Neural progenitor cell (in vitro differentiated cells): ENCODE measurements around the gene DRC3. TPM values are rescaled to one million over a fixed set of nuclear protein-coding genes. Genes with fewer than 3 reads are reported as not detected.

Source experiments
- DNase-seq: peaks from one replicate; pipeline ENCODE4 v3.0.0-alpha.2; 2016; ENCODE audit warnings: low spot score
- H2AFZ ChIP-seq: fragments of 200-600 bp; sonication (generic); replicated peaks from 2 replicates; pipeline ENCODE4 v1.6.1; 2016; ENCODE audit warnings: antibody characterized with exemption
- H3F3A ChIP-seq: fragments of 200-600 bp; sonication (generic); 2 replicates; pipeline ENCODE4 v1.6.1; 2016; ENCODE audit warnings: antibody characterized with exemption, low read depth
- H3K27ac ChIP-seq: fragments of 200-600 bp; sonication (generic); 2 replicates; pipeline ENCODE4 v1.5.1; 2016; ENCODE audit warnings: mild to moderate bottlenecking
- H3K27me3 ChIP-seq: fragments of 200-600 bp; sonication (generic); 2 replicates; pipeline ENCODE4 v1.6.1; 2016; ENCODE audit warnings: mild to moderate bottlenecking, moderate library complexity
- H3K36me3 ChIP-seq: fragments of 200-600 bp; sonication (generic); 2 replicates; pipeline ENCODE4 v1.5.1; 2016
- H3K4me1 ChIP-seq: fragments of 200-600 bp; sonication (generic); 2 replicates; pipeline ENCODE4 v1.6.1; 2016; ENCODE audit warnings: mixed run types
- H3K4me2 ChIP-seq: fragments of 200-600 bp; sonication (generic); 2 replicates; pipeline ENCODE4 v1.6.1; 2016
- H3K4me3 ChIP-seq: fragments of 200-600 bp; sonication (generic); 2 replicates; pipeline ENCODE4 v1.5.1; 2016
- H3K79me2 ChIP-seq: fragments of 200-600 bp; sonication (generic); 2 replicates; pipeline ENCODE4 v1.6.1; 2016; ENCODE audit warnings: low read depth
- H3K9ac ChIP-seq: fragments of 200-600 bp; sonication (generic); 2 replicates; pipeline ENCODE4 v1.6.1; 2016
- H3K9me3 ChIP-seq: fragments of 200-600 bp; sonication (generic); 2 replicates; pipeline ENCODE4 v1.5.1; 2016; ENCODE audit warnings: low read depth
- H4K20me1 ChIP-seq: fragments of 200-600 bp; sonication (generic); 2 replicates; pipeline ENCODE4 v1.6.1; 2016; ENCODE audit warnings: low read depth
- H3K27ac Mint-ChIP-seq: 3 replicates; pipeline ENCODE4 v1.8.0; 2021; ENCODE audit warnings: mixed read lengths
- H3K27me3 Mint-ChIP-seq: 2 replicates; pipeline ENCODE4 v1.8.0; 2022; ENCODE audit warnings: low read depth, mild to moderate bottlenecking, inconsistent platforms, moderate library complexity, mixed read lengths; ENCODE audit not compliant: insufficient read depth
- H3K36me3 Mint-ChIP-seq: 3 replicates; pipeline ENCODE4 v1.8.0; 2021; ENCODE audit warnings: mixed read lengths
- H3K4me1 Mint-ChIP-seq: 3 replicates; pipeline ENCODE4 v1.8.0; 2021; ENCODE audit warnings: mixed read lengths
- H3K4me3 Mint-ChIP-seq: 3 replicates; pipeline ENCODE4 v1.8.0; 2021; ENCODE audit warnings: mild to moderate bottlenecking, moderate library complexity, mixed read lengths
- H3K9me3 Mint-ChIP-seq: 3 replicates; pipeline ENCODE4 v1.8.0; 2020; ENCODE audit warnings: mixed read lengths
- CTCF ChIP-seq: fragments of 200-600 bp; sonication (generic); IDR thresholded peaks from 2 replicates; pipeline ENCODE4 v1.5.1; 2017; ENCODE audit warnings: antibody characterized with exemption, mild to moderate bottlenecking
- EZH2 ChIP-seq: fragments of 200-600 bp; sonication (generic); IDR thresholded peaks from 2 replicates; pipeline ENCODE4 v1.6.1; 2017; ENCODE audit warnings: antibody characterized with exemption, mild to moderate bottlenecking, moderate library complexity
- EZH2phosphoT487 ChIP-seq: fragments of 200-600 bp; sonication (generic); IDR thresholded peaks from 2 replicates; pipeline ENCODE4 v1.6.1; 2017; ENCODE audit warnings: antibody characterized with exemption
- total RNA-seq: library from RNA; depleted of rRNA; stranded (reverse); fragments of >200 nt; gene quantifications from 2 replicates; pipeline ENCODE4 v1.2.3, GENCODE V29; 2015; ENCODE audit warnings: low replicate concordance

Gene DRC3
- total RNA-seq, 1 donor from 2014 or later, result 0.07 TPM

- H3K36me3 ChIP-seq, result no peaks in the 10 kb centered on the region
- no peaks in the 10 kb centered on the region for H3F3A ChIP-seq
- DNase-seq, result no peak
- no peak overlapping the region for H2AFZ ChIP-seq
- H3K9ac ChIP-seq, result no peak overlapping the region
- no peaks in the 10 kb centered on the region for H4K20me1 ChIP-seq
- H3K9me3 ChIP-seq, result no peaks in the 10 kb centered on the region
- Mint-ChIP-seq H3K4me3 (no peak overlapping the region), H3K27ac (no peak overlapping the region), H3K9me3 (no peaks in the 10 kb centered on the region), H3K4me1 (peaks cover 7% of the 10 kb centered on the region), H3K27me3 (peaks cover 5% of the 10 kb centered on the region), H3K36me3 (peaks cover 2% of the 10 kb centered on the region)
- H3K4me1 ChIP-seq, result no peaks in the 10 kb centered on the region
- no peak overlapping the region for H3K27ac ChIP-seq
- no peaks in the 10 kb centered on the region for H3K27me3 ChIP-seq
- no peaks in the 10 kb centered on the region for H3K79me2 ChIP-seq
- TF ChIP-seq EZH2 (no peak), CTCF (no peak), EZH2phosphoT487 (no peak)
- no peak overlapping the region for H3K4me3 ChIP-seq
- no peak overlapping the region for H3K4me2 ChIP-seq
Measured at GRCh38 chr17:17965152-17965721, 7.4 kb upstream of the DRC3 start.

GRCh38 chr17:17966399-17966798 is 6.3 kb upstream of the DRC3 start:
- Histone ChIP-seq H2AFZ (no peak overlapping the region), H3K36me3 (no peaks in the 10 kb centered on the region), H3K27me3 (peaks cover 6% of the 10 kb centered on the region), H3K4me2 (no peak overlapping the region), H3K79me2 (no peaks in the 10 kb centered on the region), H3K4me1 (peaks cover 2% of the 10 kb centered on the region), H3F3A (no peaks in the 10 kb centered on the region), H3K9me3 (no peaks in the 10 kb centered on the region), H3K4me3 (no peak overlapping the region), H3K27ac (no peak overlapping the region), H3K9ac (no peak overlapping the region), H4K20me1 (no peaks in the 10 kb centered on the region)
- Mint-ChIP-seq H3K9me3 (no peaks in the 10 kb centered on the region), H3K4me1 (peaks cover 17% of the 10 kb centered on the region), H3K27me3 (peaks cover 3% of the 10 kb centered on the region), H3K4me3 (no peak overlapping the region), H3K27ac (no peak overlapping the region), H3K36me3 (peaks cover 2% of the 10 kb centered on the region)
- TF ChIP-seq EZH2 (no peak), CTCF (no peak), EZH2phosphoT487 (no peak)
- no peak for DNase-seq

GRCh38 chr17:17970699-17971430 is 1.8 kb upstream of the DRC3 start:
- Mint-ChIP-seq H3K4me1 (peaks cover 19% of the 10 kb centered on the region), H3K9me3 (no peaks in the 10 kb centered on the region), H3K27ac (no peak overlapping the region), H3K4me3 (peak overlapping the region; percentile 81), H3K36me3 (no peaks in the 10 kb centered on the region), H3K27me3 (peaks cover 3% of the 10 kb centered on the region)
- Histone ChIP-seq H2AFZ (no peak overlapping the region), H3F3A (no peaks in the 10 kb centered on the region), H3K4me1 (peaks cover 5% of the 10 kb centered on the region), H3K9me3 (no peaks in the 10 kb centered on the region), H3K79me2 (no peaks in the 10 kb centered on the region), H3K4me2 (peak overlapping the region; percentile 89), H3K27me3 (peaks cover 9% of the 10 kb centered on the region), H3K27ac (no peak overlapping the region), H3K4me3 (peak overlapping the region; percentile 77), H4K20me1 (no peaks in the 10 kb centered on the region), H3K9ac (no peak overlapping the region), H3K36me3 (no peaks in the 10 kb centered on the region)
- no peak for DNase-seq
- TF ChIP-seq CTCF, result no peak
- TF ChIP-seq EZH2phosphoT487, result no peak
- TF ChIP-seq EZH2, result no peak
